BJ (cell line): ENCODE data around the gene SERPIND1. TPM values are rescaled to one million over a fixed set of nuclear protein-coding genes. Genes with fewer than 3 reads are reported as not detected.

Experiments used
- CTCF ChIA-PET: fragments of 350-600 bp; formaldehyde crosslinking; extraction: SDS; loops from one replicate; lab custom pipeline; 2021; ENCODE audit warnings: antibody characterized with exemption, inconsistent platforms; lab: Yijun Ruan, JAX
- POLR2A ChIA-PET: fragments of 300-600 bp; sonication (Branson Sonifier 250); formaldehyde crosslinking; extraction: SDS; loops from one replicate; lab custom pipeline; 2021; ENCODE audit warnings: antibody characterized with exemption; lab: Charles Lee
- DNase-seq: peaks from one replicate; pipeline ENCODE4 v3.0.0-alpha.2; 2011; ENCODE audit warnings: low read depth
- H3K27me3 ChIP-seq: 2 replicates; pipeline ENCODE4 v1.6.0; 2011; ENCODE audit warnings: low read length; ENCODE audit not compliant: control insufficient read depth, insufficient read depth
- H3K36me3 ChIP-seq: 2 replicates; pipeline ENCODE4 v1.5.1; 2011; ENCODE audit warnings: low read length; ENCODE audit not compliant: control insufficient read depth, insufficient read depth
- H3K4me3 ChIP-seq: 2 replicates; pipeline ENCODE4 v1.5.1; 2011; ENCODE audit warnings: low read depth, mild to moderate bottlenecking, control low read depth, low read length
- polyA plus RNA-seq: library from polyadenylated mRNA; depleted of rRNA; stranded (reverse); fragments of >200 nt; gene quantifications from 2 replicates; pipeline ENCODE4 v1.2.3, GENCODE V29; 2011
- TF ChIP-seq, protein P1 (sequence below): IDR thresholded peaks from 2 replicates; pipeline ENCODE4 v1.5.1; 2011; ENCODE audit warnings: low read depth, mild to moderate bottlenecking, control low read depth, inconsistent platforms, low read length, moderate library complexity; ENCODE audit not compliant: insufficient read depth

Gene SERPIND1
- polyA plus RNA-seq, 1 experiment: not detected

DNA sequence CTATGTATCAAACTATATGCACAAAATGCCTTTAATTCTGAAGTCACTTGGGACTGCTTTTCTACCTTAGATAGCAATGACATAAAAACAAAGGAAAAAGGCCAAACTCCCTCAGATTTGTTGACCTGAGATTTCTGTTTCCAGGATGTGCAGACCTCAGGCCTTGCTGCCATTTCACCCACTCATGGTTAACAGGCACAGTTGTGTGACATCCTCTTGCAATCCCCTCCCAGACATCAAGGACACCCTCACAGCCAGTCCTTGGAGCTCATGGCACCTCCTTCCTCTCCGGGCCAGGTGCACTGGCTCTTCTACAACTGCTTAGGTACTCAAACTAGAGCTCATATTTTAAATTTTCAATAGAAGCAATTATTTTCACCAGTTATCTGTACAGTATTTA lies 37.3 kb downstream of the SERPIND1 start:
- Histone ChIP-seq H3K36me3 (peaks cover 20% of the 10 kb centered on the region), H3K4me3 (no peak overlapping the region), H3K27me3 (no peaks in the 10 kb centered on the region)
- ChIA-PET CTCF (no interaction called here), POLR2A (no interaction called here)
- TF ChIP-seq, protein P1, sequence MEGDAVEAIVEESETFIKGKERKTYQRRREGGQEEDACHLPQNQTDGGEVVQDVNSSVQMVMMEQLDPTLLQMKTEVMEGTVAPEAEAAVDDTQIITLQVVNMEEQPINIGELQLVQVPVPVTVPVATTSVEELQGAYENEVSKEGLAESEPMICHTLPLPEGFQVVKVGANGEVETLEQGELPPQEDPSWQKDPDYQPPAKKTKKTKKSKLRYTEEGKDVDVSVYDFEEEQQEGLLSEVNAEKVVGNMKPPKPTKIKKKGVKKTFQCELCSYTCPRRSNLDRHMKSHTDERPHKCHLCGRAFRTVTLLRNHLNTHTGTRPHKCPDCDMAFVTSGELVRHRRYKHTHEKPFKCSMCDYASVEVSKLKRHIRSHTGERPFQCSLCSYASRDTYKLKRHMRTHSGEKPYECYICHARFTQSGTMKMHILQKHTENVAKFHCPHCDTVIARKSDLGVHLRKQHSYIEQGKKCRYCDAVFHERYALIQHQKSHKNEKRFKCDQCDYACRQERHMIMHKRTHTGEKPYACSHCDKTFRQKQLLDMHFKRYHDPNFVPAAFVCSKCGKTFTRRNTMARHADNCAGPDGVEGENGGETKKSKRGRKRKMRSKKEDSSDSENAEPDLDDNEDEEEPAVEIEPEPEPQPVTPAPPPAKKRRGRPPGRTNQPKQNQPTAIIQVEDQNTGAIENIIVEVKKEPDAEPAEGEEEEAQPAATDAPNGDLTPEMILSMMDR: no peak
- DNase-seq: no peak

DNA sequence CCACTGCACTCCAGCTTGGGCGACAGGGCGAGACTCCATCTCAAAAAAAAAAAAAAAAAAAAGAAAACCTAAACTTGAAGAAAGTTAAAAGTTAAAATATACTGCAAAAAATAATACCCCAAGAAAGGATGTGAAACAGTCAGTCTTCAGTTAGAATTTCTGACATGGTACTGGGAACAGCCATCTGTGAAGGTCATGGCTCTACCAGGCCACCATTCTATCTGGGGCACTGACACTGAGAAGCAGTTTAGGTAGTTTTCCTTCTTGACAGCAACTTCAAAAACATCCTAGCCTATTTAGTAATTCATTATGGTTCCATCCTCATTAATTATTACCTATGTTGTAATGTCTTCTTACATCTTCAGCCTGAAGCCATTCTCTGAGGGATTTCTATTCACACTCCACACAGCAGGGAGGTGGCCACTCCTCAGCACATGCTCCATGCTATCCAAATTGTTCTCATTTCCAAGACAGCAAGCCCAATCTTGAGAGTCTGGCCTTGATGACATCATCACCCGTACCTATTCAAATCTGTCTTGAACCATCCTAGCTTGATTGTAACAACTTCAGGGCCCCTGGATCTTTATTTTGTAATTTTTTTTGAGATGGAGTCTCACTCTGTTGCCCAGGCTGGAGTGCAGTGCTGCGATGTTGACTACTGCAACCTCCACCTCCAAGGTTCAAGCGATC lies 38.2 kb downstream of the SERPIND1 start:
- CTCF ChIA-PET: interaction anchor here (1.2 kb wide), 1 partner anchor 10 kb away, joined by 4 read pairs; no protein-coding TSS in a partner anchor

DNA sequence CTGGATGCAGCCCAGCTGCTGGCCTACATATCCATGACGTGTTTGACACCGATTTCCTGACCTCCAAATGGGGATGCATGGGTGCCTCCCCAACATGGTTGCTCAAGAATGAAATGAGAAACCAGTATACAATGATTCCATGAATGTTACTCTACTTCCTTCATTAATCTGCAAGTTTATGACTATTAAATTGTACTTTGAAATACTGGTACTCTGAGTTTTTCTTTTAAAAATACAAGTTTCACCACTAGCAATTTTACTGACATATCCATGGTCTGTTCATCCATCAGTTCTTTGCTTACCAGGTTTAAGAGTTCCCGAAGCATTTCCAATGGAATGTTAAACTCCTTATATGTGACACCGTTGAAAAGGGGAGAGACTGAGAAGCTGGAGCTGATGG lies 39.1 kb downstream of the SERPIND1 start:
- Histone ChIP-seq H3K36me3 (peaks cover 21% of the 10 kb centered on the region), H3K27me3 (no peaks in the 10 kb centered on the region), H3K4me3 (no peak overlapping the region)
- no peak for DNase-seq
- TF ChIP-seq, protein P1: no peak
- POLR2A ChIA-PET: no interaction called here
- CTCF ChIA-PET: interaction anchor here (1.2 kb wide), 1 partner anchor 9 kb away, joined by 4 read pairs; no protein-coding TSS in a partner anchor

More for the DNA sequence above, 38.2 kb downstream of the SERPIND1 start:
- TF ChIP-seq, protein P1: no peak
- DNase-seq: no peak
- Histone ChIP-seq H3K27me3 (no peaks in the 10 kb centered on the region), H3K36me3 (peaks cover 20% of the 10 kb centered on the region), H3K4me3 (no peak overlapping the region)
- POLR2A ChIA-PET: no interaction called here

DNA sequence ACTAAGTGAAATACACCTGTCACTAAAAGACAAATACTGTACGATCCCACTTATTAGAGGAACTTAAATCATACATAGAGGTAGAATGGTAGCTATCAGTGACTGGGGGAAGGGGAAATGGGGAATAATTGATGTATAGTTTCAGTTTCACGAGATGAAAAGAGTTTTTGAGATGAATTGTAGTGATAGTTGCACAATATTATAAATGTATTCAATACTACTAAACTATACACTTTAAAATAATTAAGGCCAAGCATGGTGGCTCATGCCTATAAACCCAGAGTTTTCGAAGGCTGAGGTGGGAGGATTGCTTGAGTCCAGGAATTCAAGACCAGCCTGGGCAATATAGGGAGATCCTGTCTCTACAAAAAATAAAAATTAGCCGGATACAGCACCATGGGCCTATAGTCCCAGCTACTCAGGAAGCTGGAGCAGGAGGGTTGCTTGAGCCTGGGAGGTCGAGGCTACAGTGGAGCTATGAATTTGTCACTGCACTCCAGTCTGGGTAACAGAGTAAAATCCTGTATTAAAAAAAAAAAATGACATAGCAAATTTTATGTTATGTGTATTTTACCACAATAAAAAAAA lies 40.4 kb downstream of the SERPIND1 start:
- ChIA-PET CTCF (interaction anchor here (0.7 to 1.6 kb wide), 4 partner anchors 11 to 810 kb away, joined by 3 to 4 read pairs (median 3); no protein-coding TSS in a partner anchor), POLR2A (no interaction called here)
- TF ChIP-seq, protein P1: no peak
- Histone ChIP-seq H3K36me3 (peaks cover 21% of the 10 kb centered on the region), H3K4me3 (no peak overlapping the region), H3K27me3 (no peaks in the 10 kb centered on the region)
- no peak for DNase-seq

DNA sequence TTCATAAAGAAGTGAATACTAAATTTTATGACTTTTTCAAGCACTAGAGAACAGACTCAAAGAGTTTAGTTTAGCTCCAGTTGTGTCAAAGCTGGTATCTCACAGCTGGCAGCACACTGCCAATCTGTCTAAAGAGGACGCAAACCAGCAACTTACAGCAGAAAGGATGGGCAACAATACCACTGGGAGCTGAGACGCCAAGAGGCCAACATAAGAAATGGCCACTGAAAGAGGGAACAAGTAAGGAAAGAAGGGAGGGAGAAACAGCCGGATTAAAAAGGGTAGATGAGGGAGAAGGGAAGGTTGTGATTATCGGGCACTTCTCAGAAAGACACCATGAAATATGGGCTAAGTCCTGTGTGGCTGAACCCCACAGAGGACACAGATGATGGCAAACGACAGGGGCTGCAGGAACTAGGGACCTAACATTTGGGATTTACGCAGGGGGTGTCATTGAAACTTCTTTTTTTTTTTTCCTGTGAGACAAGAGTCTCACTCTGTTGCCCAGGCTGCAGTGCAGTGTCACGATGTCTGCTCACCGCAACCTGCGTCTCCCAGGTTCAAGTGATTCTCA lies 41.7 kb downstream of the SERPIND1 start:
- ChIA-PET POLR2A (no interaction called here), CTCF (interaction anchor here (1.6 kb wide), 1 partner anchor 31 kb away, joined by 3 read pairs; no protein-coding TSS in a partner anchor)
- Histone ChIP-seq H3K4me3 (no peak overlapping the region), H3K27me3 (no peaks in the 10 kb centered on the region), H3K36me3 (peaks cover 20% of the 10 kb centered on the region)
- no peak for DNase-seq
- TF ChIP-seq, protein P1: no peak
